GM12891 (cell line): ENCODE data around the gene MYO5B.

Source experiments
- DNase-seq: peaks from one replicate; pipeline ENCODE4 v3.0.0; 2011; ENCODE audit warnings: low spot score; ENCODE audit not compliant: insufficient read length
- FAIRE-seq: peaks from 2 replicates; lab custom pipeline; 2011; peaks lifted over from hg19 to GRCh38; lab: Jason Lieb, UNC
- PAX5 ChIP-seq: IDR thresholded peaks from 2 replicates; pipeline ENCODE4 v1.6.1; 2011; ENCODE audit warnings: low read length, moderate library complexity, mild to moderate bottlenecking; ENCODE audit not compliant: insufficient read depth, severe bottlenecking
- POLR2A ChIP-seq: IDR thresholded peaks from 2 replicates; pipeline ENCODE4 v1.6.1; 2011; ENCODE audit warnings: low read depth, low read length, control low read depth
- POLR2AphosphoS5 ChIP-seq: IDR thresholded peaks from 2 replicates; pipeline ENCODE4 v1.6.1; 2011; ENCODE audit warnings: low read depth, low read length, control low read depth
- POU2F2 ChIP-seq: IDR thresholded peaks from 2 replicates; pipeline ENCODE4 v1.6.1; 2011; ENCODE audit warnings: low read depth, mild to moderate bottlenecking, control low read depth, low read length, moderate library complexity
- SPI1 ChIP-seq: IDR thresholded peaks from 2 replicates; pipeline ENCODE4 v1.6.1; 2011; ENCODE audit warnings: low read depth, low read length, control low read depth
- TAF1 ChIP-seq: IDR thresholded peaks from 2 replicates; pipeline ENCODE4 v1.6.1; 2011; ENCODE audit warnings: low read depth, low read length, control low read depth

MYO5B gene

GRCh38 chr18:50190236-50190635 lies 4.7 kb downstream of the MYO5B start:
- no peak for DNase-seq
- TF ChIP-seq POLR2A (no peak), PAX5 (no peak)
- FAIRE-seq: peak; percentile 51

DNA sequence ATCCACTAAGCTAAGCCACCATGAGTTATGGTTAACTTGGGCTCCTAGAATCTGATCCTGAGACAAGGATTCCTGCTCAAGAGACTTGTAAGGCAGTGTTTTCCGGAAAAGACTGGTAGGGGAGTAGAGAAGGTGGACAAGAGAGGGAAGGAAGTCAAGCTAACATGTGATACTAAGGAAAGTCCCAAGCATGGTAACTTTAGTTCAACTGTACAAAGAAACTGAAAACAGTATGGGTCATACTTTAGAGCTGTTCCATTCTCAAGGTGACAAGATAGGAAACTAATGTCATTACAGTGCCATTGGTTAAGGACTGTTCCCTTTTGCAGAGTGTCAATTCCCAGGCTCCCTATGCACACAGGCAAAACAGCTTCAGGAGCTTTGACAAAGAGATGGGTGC lies 5.8 kb downstream of the MYO5B start:
- DNase-seq (no peak), FAIRE-seq (no peak)
- TF ChIP-seq SPI1: peak; percentile 54
- TF ChIP-seq POU2F2: no peak
- no peak for TF ChIP-seq POLR2AphosphoS5
- no peak for TF ChIP-seq PAX5
- no peak for TF ChIP-seq POLR2A
- TF ChIP-seq TAF1: no peak

- DNase-seq (no peak), FAIRE-seq (no peak)
- TF ChIP-seq TAF1 (no peak), POLR2AphosphoS5 (no peak), SPI1 (no peak), POLR2A (no peak), POU2F2 (no peak), PAX5 (no peak)
These were observed 6.3 kb downstream of the MYO5B start for GRCh38 chr18:50188652-50189051.

GRCh38 chr18:50187659-50188058 lies 7.3 kb downstream of the MYO5B start:
- DNase-seq (no peak), FAIRE-seq (no peak)
- TF ChIP-seq POLR2A: no peak
- TF ChIP-seq PAX5: no peak
- TF ChIP-seq SPI1: no peak
- no peak for TF ChIP-seq POLR2AphosphoS5
- no peak for TF ChIP-seq TAF1
- no peak for TF ChIP-seq POU2F2

DNA sequence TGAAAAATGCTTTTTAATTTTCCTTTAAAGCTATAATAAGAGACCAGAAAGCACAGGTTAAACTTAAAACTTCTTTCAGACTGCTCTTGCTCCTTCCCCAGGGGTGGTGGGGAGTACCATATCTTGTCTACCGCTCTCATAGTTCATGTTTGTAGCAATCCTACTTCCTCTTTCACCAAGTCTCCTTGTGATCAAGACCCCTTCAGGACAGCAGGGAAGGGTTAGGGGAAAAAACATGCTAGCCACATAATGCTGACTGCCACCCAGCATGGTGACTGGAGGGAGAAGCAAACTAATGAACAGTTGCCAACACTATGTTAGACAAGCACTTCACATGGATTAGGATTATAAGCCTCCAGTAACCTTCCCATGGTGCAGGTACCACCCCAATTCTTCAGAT lies 8.6 kb downstream of the MYO5B start:
- TF ChIP-seq SPI1 (peak; percentile 61), POU2F2 (no peak), TAF1 (no peak)
- FAIRE-seq (no peak), DNase-seq (no peak)

GRCh38 chr18:50183556-50183955 lies 11.4 kb downstream of the MYO5B start:
- DNase-seq: no peak

DNA sequence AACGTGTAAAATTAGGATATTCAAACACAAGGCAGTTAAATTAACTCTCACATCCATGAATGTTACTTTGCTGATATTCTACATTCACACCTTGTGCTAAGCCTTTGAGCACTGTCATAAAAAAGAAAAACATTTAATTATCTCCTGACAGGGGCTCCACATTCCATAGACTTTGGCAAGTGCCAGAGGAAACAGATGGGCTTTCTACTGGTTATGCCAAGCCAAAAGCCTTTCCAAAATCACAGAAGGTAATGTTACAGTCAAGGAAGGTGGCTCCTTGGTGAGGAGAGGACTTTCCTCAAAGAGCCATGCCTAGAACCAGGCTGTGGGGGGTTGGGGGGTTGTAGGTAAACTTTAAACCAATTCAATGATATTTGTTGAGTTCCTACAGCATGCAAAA lies 12.4 kb downstream of the MYO5B start:
- TF ChIP-seq SPI1 (no peak), PAX5 (no peak), POLR2A (no peak), TAF1 (no peak), POU2F2 (no peak), POLR2AphosphoS5 (no peak)
- FAIRE-seq: no peak

More at GRCh38 chr18:50183556-50183955, 11.4 kb downstream of the MYO5B start:
- no peak for TF ChIP-seq TAF1
- TF ChIP-seq POLR2A: no peak
- TF ChIP-seq POLR2AphosphoS5: no peak
- TF ChIP-seq POU2F2: no peak
- no peak for TF ChIP-seq SPI1
- no peak for TF ChIP-seq PAX5
- FAIRE-seq: no peak

DNA sequence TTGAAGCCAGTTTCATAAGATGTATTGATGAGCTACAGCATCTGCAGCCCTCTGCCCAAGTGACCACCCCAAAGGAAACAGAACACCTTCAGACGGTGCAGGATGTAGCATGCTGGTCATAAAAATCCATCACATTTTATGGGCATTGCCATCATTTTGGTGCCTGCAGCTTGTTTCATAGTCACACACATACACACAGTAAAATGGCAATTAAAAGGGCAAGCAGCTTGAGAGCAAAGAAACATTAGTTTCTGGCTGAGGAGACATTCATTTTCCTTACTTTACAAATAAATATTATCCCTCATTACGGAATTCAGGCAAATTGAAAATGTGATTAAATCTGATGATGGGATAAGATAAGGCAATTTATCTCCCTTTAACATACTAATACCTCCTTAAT lies 13.4 kb downstream of the MYO5B start:
- DNase-seq: no peak
- TF ChIP-seq SPI1 (no peak), POLR2A (no peak), POU2F2 (no peak), TAF1 (no peak), POLR2AphosphoS5 (no peak), PAX5 (no peak)
- no peak for FAIRE-seq

More for the DNA sequence above, 12.4 kb downstream of the MYO5B start:
- DNase-seq: no peak

- DNase-seq: no peak
- TF ChIP-seq POLR2A (no peak), POU2F2 (no peak), SPI1 (no peak), PAX5 (no peak), TAF1 (no peak), POLR2AphosphoS5 (no peak)
- no peak for FAIRE-seq
These were observed 15.5 kb downstream of the MYO5B start for GRCh38 chr18:50179465-50179864.

DNA sequence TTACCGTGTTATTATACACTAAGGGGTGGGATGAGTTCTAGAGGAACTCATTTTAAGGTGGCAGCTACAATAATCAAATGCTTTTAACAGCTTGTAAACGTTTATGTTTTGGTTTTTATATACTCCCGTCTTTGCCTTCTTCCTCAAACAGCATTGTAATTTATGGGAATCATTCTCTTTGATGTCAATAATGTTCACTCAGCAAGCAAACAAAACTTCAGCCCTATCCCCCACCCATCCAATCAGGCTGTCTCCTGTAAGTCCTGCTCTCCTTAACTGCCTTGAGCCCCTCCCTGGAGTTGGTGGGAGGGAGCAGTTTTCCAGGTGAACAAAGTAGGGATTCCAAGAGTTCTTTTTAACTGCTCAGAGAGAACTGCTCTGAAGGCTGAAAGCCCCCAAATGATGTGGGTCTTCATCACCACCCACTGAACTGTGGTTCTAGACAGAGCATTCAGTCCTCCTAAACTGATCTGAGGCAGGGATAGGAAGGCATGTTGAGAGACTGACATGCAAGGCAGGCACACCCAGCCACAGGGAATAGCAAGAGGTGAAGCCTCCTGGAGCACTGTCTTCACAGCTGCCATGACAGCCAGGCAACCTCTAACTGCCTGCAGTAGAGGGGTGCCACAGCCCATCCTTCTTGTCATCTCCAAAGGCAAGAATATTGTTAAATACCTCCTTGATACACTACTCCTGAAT lies 17.5 kb downstream of the MYO5B start:
- TF ChIP-seq SPI1 (no peak), POLR2AphosphoS5 (no peak), POLR2A (no peak), POU2F2 (no peak), TAF1 (no peak), PAX5 (no peak)
- DNase-seq (no peak), FAIRE-seq (no peak)
